Activated CD8-positive, alpha-beta memory T cell treated with anti-CD3 and anti-CD28 coated beads for 36 hours (primary cell): ENCODE data around the gene TJP2. TPM values are rescaled to one million over a fixed set of nuclear protein-coding genes. Genes with fewer than 3 reads are reported as not detected.
"Not testable (repeated sequence)": the region's sequence is repeated elsewhere in the genome, so short reads cannot be mapped to it uniquely, and the experiment has no call there.

Experiments used
- CTCF ChIA-PET: fragments of 350-600 bp; sonication (Branson Sonifier 250); formaldehyde crosslinking; loops from one replicate; lab custom pipeline; 2021; ENCODE audit warnings: antibody characterized with exemption; lab: Charles Lee
- POLR2A ChIA-PET: fragments of 350-600 bp; sonication (Branson Sonifier 250); formaldehyde crosslinking; loops from one replicate; lab custom pipeline; 2021; ENCODE audit warnings: antibody characterized with exemption; lab: Charles Lee
- total RNA-seq, 2 experiments: library from RNA; stranded (reverse); gene quantifications; one replicate each; pipeline ENCODE4 v1.2.3, GENCODE V29; 2021

The TJP2 gene
- total RNA-seq, 2 experiments from 2014 or later = 14.1 to 16.6 TPM

DNA sequence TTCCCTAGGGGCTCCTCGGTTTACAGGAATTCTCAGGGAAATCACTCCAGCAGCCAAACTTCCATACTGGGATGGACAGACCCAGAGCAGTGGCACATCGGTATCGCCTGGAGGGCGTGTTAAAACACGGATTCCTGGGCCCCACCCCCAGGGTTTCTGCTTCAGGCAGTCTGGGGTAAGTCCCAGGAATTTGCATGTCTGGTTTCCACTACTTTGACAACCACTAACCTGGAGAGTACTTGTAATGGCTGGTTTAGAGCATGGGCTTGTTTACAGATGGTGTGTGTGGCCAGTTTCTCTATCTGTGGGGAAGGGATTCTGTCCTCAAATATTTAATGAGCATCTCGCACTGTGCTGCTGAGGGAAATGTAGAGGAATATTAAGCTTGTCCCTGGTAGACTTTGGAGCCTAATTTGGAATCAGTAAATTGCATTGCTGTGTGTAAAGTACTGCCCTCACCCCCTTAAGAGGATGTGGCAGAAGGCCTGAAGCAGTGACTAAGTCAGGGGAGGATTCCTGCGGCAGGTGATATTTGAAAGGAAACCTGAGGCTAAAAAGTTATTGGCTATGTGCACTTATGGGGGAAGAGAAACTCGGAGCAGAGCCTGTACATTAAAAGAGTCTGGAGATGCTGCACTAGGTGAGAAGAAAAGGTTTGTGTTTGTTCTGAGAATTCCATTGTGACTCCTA lies 18.6 kb upstream of the TJP2 start:
- ChIA-PET CTCF (no interaction called here), POLR2A (no interaction called here)

- POLR2A ChIA-PET = no interaction called here
- CTCF ChIA-PET = interaction anchor here (0.6 to 1.1 kb wide), 4 partner anchors 26 to 59 kb away, joined by 3 to 4 read pairs (median 3); no protein-coding TSS in a partner anchor
Measured at GRCh38 chr9:69157751-69158466, 16.2 kb upstream of the TJP2 start.

GRCh38 chr9:69158471-69158870 lies 15.6 kb upstream of the TJP2 start:
- ChIA-PET POLR2A (no interaction called here), CTCF (interaction anchor here (0.6 to 1.1 kb wide), 2 partner anchors 25 to 36 kb away, joined by 3 to 4 read pairs; no protein-coding TSS in a partner anchor)

- POLR2A ChIA-PET = not testable (repeated sequence)
- CTCF ChIA-PET = interaction anchor here (1.2 kb wide), 1 partner anchor 11 kb away, joined by 3 read pairs; no protein-coding TSS in a partner anchor
Measured at GRCh38 chr9:69164573-69164972, 9.5 kb upstream of the TJP2 start.

DNA sequence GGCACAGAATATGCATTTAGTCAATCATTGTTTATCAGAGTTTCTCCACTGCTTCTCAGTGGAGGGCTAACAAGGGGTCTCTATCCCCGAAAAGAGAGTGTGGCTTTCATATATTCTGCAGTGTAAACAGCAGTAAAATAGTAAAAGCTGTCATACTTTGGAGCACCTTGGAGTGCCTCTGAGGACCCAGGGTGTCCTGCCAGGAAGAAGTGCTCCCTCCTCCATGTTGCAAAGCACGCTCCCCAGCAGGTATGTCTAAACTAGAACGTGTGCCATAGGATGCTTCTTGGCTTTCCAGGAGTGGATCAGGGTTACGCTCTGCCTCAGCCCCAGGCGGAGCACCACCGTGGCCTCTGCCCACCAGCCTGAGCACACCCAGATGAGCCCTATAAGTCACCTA lies 8.5 kb upstream of the TJP2 start:
- POLR2A ChIA-PET = no interaction called here

GRCh38 chr9:69168709-69169217 lies 5.3 kb upstream of the TJP2 start:
- POLR2A ChIA-PET = no interaction called here
- CTCF ChIA-PET = no interaction called here

More for the DNA sequence above, 8.5 kb upstream of the TJP2 start:
- CTCF ChIA-PET = interaction anchor here (1.2 kb wide), 1 partner anchor 10 kb away, joined by 3 read pairs; no protein-coding TSS in a partner anchor

- ChIA-PET CTCF (no interaction called here), POLR2A (no interaction called here)
Measured at GRCh38 chr9:69170231-69170630, 3.8 kb upstream of the TJP2 start.

DNA sequence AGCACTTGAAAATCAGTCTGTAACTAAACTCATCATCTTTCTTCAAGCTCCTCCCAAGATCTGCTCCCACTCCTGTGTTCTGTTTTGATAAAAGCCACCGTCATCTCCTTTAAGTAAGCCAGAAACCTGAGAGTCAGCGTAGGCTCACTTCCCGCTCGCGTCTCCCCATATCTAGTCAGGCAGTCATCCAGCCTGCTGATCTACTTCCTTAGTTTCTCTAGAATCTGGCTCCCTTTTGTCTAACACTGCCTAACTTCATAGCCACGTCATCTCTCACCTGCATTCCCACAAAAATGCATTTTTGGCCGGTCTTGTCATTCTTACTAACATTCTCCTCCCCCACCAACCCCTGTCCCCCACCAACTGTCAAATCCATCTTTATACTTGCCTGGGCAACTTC lies 3.0 kb upstream of the TJP2 start:
- POLR2A ChIA-PET = no interaction called here
- CTCF ChIA-PET = no interaction called here

- ChIA-PET POLR2A (no interaction called here), CTCF (no interaction called here)
Measured at GRCh38 chr9:69171517-69171916, 2.6 kb upstream of the TJP2 start.

DNA sequence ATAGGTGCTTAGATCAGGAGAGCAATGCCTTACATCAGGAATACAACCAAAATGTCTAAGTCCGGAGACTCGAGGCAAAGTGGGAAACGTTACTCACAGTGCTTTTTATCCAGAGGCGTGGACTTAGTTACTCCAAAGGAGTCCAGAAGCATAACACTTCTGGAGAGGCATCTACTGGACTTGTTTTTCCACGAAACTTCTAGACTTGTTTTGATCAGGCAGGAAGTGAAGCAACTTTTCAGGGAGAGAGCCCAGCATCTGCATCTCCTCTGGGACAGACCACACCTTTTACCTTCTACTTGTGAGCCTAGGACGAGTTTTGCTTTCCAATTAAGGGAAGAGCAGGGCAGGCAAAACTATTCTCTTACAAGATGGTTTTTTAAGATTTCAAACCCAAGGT lies 1.2 kb upstream of the TJP2 start:
- ChIA-PET POLR2A (no interaction called here), CTCF (no interaction called here)

GRCh38 chr9:69173497-69173890 lies 583 bp upstream of the TJP2 start:
- ChIA-PET POLR2A (no interaction called here), CTCF (no interaction called here)

- POLR2A ChIA-PET = interaction anchor here (0.6 to 1.0 kb wide), 3 partner anchors 11 to 120 kb away, joined by 3 to 4 read pairs (median 3); no protein-coding TSS in a partner anchor
Measured at GRCh38 chr9:69174616-69175463, 763 bp downstream of the TJP2 start.

DNA sequence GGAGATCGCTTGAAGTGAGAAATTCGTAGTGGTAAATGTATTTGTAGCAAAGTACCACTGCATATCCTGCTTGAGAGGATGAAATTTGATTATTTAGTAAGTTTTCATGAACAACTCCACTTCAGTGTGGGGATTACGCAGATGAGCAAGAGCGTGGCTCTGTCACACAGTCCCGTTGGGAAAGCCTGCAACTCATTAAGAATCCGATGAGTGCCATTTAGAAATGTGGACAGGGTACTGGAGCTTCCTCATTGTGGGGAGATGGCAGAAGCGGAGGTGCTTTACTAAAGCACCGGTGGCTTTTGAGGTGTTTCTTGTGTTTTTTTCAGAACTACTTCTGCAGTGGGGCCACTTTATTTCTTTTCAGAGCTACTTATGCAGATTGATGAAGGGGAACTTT lies 1.4 kb downstream of the TJP2 start:
- POLR2A ChIA-PET = interaction anchor here (0.6 kb wide), 1 partner anchor 120 kb away, joined by 4 read pairs; no protein-coding TSS in a partner anchor
- CTCF ChIA-PET = interaction anchor here (1.2 to 1.5 kb wide), 3 partner anchors 9 to 18 kb away, joined by 3 to 5 read pairs (median 3); no protein-coding TSS in a partner anchor

More at GRCh38 chr9:69174616-69175463, 763 bp downstream of the TJP2 start:
- CTCF ChIA-PET = interaction anchor here (1.2 to 1.5 kb wide), 3 partner anchors 10 to 18 kb away, joined by 3 to 5 read pairs (median 3); no protein-coding TSS in a partner anchor

GRCh38 chr9:69176471-69177171 lies 2.5 kb downstream of the TJP2 start:
- ChIA-PET CTCF (interaction anchor here (1.2 kb wide), 1 partner anchor 10 kb away, joined by 3 read pairs; no protein-coding TSS in a partner anchor), POLR2A (no interaction called here)

GRCh38 chr9:69178583-69179011 lies 4.5 kb downstream of the TJP2 start:
- ChIA-PET CTCF (interaction anchor here (0.6 to 1.4 kb wide), 3 partner anchors 142 to 260 kb away, joined by 3 to 4 read pairs (median 3); partner anchors contain the start of gene FXN), POLR2A (no interaction called here)

DNA sequence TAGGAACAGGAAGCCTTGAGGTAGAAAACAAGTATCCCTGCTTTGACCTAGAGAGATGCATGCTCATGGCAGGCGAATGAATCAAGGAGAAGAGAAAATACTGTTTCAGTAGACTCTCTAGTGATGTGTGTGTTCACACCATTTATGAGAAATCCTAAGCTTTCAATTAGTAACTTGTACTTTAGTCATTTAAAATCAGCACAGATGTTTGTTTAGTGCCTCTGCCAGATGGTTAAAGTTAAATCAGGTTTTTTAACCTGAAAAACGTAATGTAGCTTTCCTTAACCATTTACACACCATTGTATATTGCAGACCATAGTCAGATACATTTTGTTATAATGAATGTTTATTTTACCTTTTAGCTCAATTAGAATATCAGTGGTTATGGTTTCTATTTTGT lies 5.0 kb downstream of the TJP2 start:
- CTCF ChIA-PET = interaction anchor here (1.2 kb wide), 1 partner anchor 143 kb away, joined by 3 read pairs; no protein-coding TSS in a partner anchor
- POLR2A ChIA-PET = no interaction called here

GRCh38 chr9:69180200-69180599 lies 6.1 kb downstream of the TJP2 start:
- ChIA-PET CTCF (interaction anchor here (1.6 kb wide), 1 partner anchor 13 kb away, joined by 5 read pairs; no protein-coding TSS in a partner anchor), POLR2A (interaction anchor here (1.4 kb wide), 1 partner anchor 58 kb away, joined by 3 read pairs; no protein-coding TSS in a partner anchor)

DNA sequence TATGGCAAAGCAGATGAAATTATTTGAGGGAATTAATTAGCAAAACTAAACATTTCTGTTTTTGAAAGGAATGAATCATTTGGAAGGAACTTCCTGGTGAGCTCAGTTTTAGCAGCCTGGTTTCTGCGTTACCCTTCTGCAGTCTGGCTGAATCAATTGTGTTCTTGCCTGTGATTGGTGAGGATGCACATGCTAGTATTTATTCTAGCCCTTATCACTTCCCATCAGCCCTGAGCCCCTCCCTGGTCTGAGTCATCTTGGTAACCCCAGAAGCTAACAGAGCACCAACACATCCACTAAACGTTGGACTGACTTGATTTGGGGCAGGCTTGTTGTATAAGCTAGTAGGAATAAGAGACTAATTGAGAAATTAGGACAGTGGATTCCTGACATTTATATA lies 6.6 kb downstream of the TJP2 start:
- POLR2A ChIA-PET = interaction anchor here (0.7 to 1.4 kb wide), 2 partner anchors 59 to 396 kb away, joined by 3 to 17 read pairs; no protein-coding TSS in a partner anchor

More for the DNA sequence above, 6.6 kb downstream of the TJP2 start:
- CTCF ChIA-PET = interaction anchor here (1.6 kb wide), 1 partner anchor 13 kb away, joined by 5 read pairs; no protein-coding TSS in a partner anchor
